Breast epithelium (tissue), 4 donors: ENCODE results near the gene RGS14. TPM values are rescaled to one million over a fixed set of nuclear protein-coding genes. Genes with fewer than 3 reads are reported as not detected.

Source experiments
- DNase-seq, 2 donors: peaks; one replicate each; pipeline ENCODE4 v3.0.0-alpha.2; 2019; ENCODE audit warnings: low spot score in 2 of 2
- H3K27ac ChIP-seq, 2 donors: fragments of 200-600 bp; sonication (generic) in 1 of 2; one replicate each; pipeline ENCODE4 v1.5.1; 2016 to 2019; ENCODE audit warnings: mild to moderate bottlenecking in 1 of 2
- H3K27me3 ChIP-seq, 2 donors: fragments of 200-600 bp; sonication (generic) in 1 of 2; one replicate each; pipeline versions ENCODE4 v1.5.1 to v1.6.0; 2017 to 2019; ENCODE audit warnings: control low read depth in 1 of 2, mild to moderate bottlenecking in 1 of 2
- H3K36me3 ChIP-seq: fragments of 200-600 bp; one replicate; pipeline ENCODE4 v1.5.1; 2019
- H3K4me1 ChIP-seq, 2 donors: fragments of 200-600 bp; sonication (generic); one replicate each; pipeline ENCODE4 v1.5.1; 2016 to 2019; ENCODE audit warnings: control low read depth in 1 of 2
- H3K4me3 ChIP-seq, 3 donors: fragments of 200-600 bp; sonication (generic); 1 replicate in 2 of 3; 2 replicates in 1 of 3; pipeline ENCODE4 v1.5.1; 2016 to 2019; ENCODE audit warnings: mild to moderate bottlenecking in 3 of 3, moderate library complexity in 2 of 3
- H3K9me3 ChIP-seq, 2 donors: fragments of 200-600 bp; sonication (generic) in 1 of 2; one replicate each; pipeline ENCODE4 v1.5.1; 2016 to 2019; ENCODE audit warnings: control low read depth in 1 of 2
- CTCF ChIP-seq, 3 donors: fragments of 450-650 bp; IDR thresholded peaks; one replicate each; pipeline ENCODE4 v1.5.1; 2016 to 2017; ENCODE audit warnings: antibody characterized with exemption in 3 of 3, mild to moderate bottlenecking in 3 of 3, moderate library complexity in 3 of 3
- POLR2A ChIP-seq: fragments of 450-650 bp; IDR thresholded peaks from one replicate; pipeline ENCODE4 v1.6.1; 2016; ENCODE audit warnings: antibody characterized with exemption, mild to moderate bottlenecking, moderate library complexity
- POLR2AphosphoS5 ChIP-seq, 3 donors: sonication (generic); formaldehyde crosslinking; IDR thresholded peaks; one replicate each; pipeline ENCODE4 v1.6.1; 2017; ENCODE audit warnings: antibody characterized with exemption in 3 of 3
- intact Hi-C: fragments of 100-400 bp; cut with DNase I; formaldehyde crosslinking; loops from one replicate; pipeline ENCODE4 v1.15.1; 2023; ENCODE audit warnings: low total_unique reads
- total RNA-seq, 3 donors: library from RNA; depleted of rRNA; stranded (reverse); fragments of >200 nt; gene quantifications; one replicate each; pipeline ENCODE4 v1.1.0, GENCODE V29; 2016

Gene RGS14
- total RNA-seq, 3 donors from 2014 or later = 9.0 to 16.4 (median 11.3) TPM

GRCh38 chr5:177349762-177350161, 8.0 kb upstream of the RGS14 start:
- Histone ChIP-seq H3K27me3 (no peaks in the 10 kb centered on the region), H3K9me3 (no peaks in the 10 kb centered on the region), H3K4me1 (peaks cover 4 to 19% of the 10 kb centered on the region in 2 donors), H3K27ac (no peak overlapping the region), H3K36me3 (peaks cover 2% of the 10 kb centered on the region), H3K4me3 (peak overlapping the region in 1 of 3 donors; percentile 85)
- no peak for DNase-seq
- intact Hi-C loops = no loop called here
- TF ChIP-seq CTCF (IDR thresholded peaks at IDR 0.05) (no peak), POLR2AphosphoS5 (IDR thresholded peaks at IDR 0.05) (no peak), POLR2A (no peak)

GRCh38 chr5:177350776-177351391, 6.8 kb upstream of the RGS14 start:
- intact Hi-C loops = no loop called here
- TF ChIP-seq POLR2AphosphoS5 (IDR thresholded peaks at IDR 0.05) (no peak), CTCF (IDR thresholded peaks at IDR 0.05) (no peak), POLR2A (no peak)
- Histone ChIP-seq H3K27ac (peak overlapping the region; percentile 89 to 90), H3K9me3 (no peaks in the 10 kb centered on the region), H3K4me1 (peaks cover 4 to 19% of the 10 kb centered on the region in 2 donors), H3K4me3 (peak overlapping the region; percentile 85 to 96 (median 86)), H3K27me3 (no peaks in the 10 kb centered on the region), H3K36me3 (peaks cover 2% of the 10 kb centered on the region)
- no peak for DNase-seq

- H3K27me3 ChIP-seq = no peaks in the 10 kb centered on the region
- H3K36me3 ChIP-seq = peaks cover 2% of the 10 kb centered on the region
- intact Hi-C loops = no loop called here
- peaks cover 4 to 19% of the 10 kb centered on the region in 2 donors for H3K4me1 ChIP-seq
- no peak for TF ChIP-seq POLR2A
- TF ChIP-seq CTCF (IDR thresholded peaks at IDR 0.05) = no peak
- peak; percentile 71 to 90 (median 83) for TF ChIP-seq POLR2AphosphoS5 (IDR thresholded peaks at IDR 0.05)
- peak within 1 kb of the TSS; percentile 89 to 90 for H3K27ac ChIP-seq
- DNase-seq = peak; percentile 90 to 91
- no peaks in the 10 kb centered on the region for H3K9me3 ChIP-seq
- H3K4me3 ChIP-seq = peak within 1 kb of the TSS; percentile 85 to 96 (median 86)
Observed at GRCh38 chr5:177351392-177352329, 6.1 kb upstream of the RGS14 start, which contains the start of gene LMAN2. LMAN2 (minus strand) TSS chr5:177351668; CDS start chr5:177351647, 21 bp downstream.

GRCh38 chr5:177353093-177353492, 4.6 kb upstream of the RGS14 start:
- Histone ChIP-seq H3K4me3 (no peak overlapping the region), H3K9me3 (no peaks in the 10 kb centered on the region), H3K27ac (no peak overlapping the region), H3K4me1 (peaks cover 9 to 22% of the 10 kb centered on the region in 2 donors), H3K36me3 (peaks cover 2% of the 10 kb centered on the region), H3K27me3 (no peaks in the 10 kb centered on the region)
- intact Hi-C loops = no loop called here
- TF ChIP-seq POLR2AphosphoS5 (IDR thresholded peaks at IDR 0.05) (no peak), POLR2A (no peak), CTCF (IDR thresholded peaks at IDR 0.05) (no peak)
- no peak for DNase-seq

GRCh38 chr5:177354256-177354655, 3.5 kb upstream of the RGS14 start:
- intact Hi-C loops = no loop called here

More at GRCh38 chr5:177354256-177354655, 3.5 kb upstream of the RGS14 start:
- peaks cover 14 to 26% of the 10 kb centered on the region in 2 donors for H3K4me1 ChIP-seq
- H3K4me3 ChIP-seq = no peak overlapping the region
- no peak overlapping the region for H3K27ac ChIP-seq
- no peaks in the 10 kb centered on the region for H3K27me3 ChIP-seq
- TF ChIP-seq POLR2A = no peak
- no peak for TF ChIP-seq POLR2AphosphoS5 (IDR thresholded peaks at IDR 0.05)
- TF ChIP-seq CTCF (IDR thresholded peaks at IDR 0.05) = no peak
- no peaks in the 10 kb centered on the region for H3K9me3 ChIP-seq
- no peaks in the 10 kb centered on the region for H3K36me3 ChIP-seq
- DNase-seq = no peak
